ENCODE data around the gene ADCY2.

Gene ADCY2

DNA sequence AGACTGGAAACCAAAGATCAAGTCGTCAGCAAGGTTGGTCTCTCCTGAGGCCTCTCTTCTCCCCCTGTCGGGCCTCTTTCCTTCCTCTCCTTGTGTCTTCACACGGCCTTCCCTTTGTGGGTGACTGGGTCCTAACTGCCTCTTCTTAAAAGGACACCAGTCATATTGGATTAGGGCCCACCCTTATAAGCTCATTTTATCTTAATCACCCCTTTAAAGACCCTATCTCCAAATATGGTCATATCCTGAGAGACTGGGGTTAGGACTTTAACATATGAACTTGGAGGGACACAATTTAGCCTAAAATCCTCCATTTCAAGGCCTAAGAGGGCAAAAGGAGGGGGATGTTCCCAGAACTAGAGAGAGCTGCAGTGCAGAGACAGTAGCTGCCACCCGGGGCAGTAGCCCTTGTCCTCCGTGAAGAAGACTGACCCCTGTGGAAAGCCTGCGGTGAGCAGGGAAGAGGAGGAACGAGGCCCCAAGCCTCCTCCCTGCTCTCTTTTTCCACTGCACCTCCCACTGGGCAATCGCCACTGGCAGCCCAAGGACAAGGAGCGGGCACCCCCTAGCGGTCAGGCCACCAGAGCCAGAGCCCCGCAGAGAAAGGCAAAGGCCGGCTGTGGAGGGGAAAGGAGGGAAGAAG is 420.1 kb downstream of the ADCY2 start:
- TF ChIP-seq, protein P1, sequence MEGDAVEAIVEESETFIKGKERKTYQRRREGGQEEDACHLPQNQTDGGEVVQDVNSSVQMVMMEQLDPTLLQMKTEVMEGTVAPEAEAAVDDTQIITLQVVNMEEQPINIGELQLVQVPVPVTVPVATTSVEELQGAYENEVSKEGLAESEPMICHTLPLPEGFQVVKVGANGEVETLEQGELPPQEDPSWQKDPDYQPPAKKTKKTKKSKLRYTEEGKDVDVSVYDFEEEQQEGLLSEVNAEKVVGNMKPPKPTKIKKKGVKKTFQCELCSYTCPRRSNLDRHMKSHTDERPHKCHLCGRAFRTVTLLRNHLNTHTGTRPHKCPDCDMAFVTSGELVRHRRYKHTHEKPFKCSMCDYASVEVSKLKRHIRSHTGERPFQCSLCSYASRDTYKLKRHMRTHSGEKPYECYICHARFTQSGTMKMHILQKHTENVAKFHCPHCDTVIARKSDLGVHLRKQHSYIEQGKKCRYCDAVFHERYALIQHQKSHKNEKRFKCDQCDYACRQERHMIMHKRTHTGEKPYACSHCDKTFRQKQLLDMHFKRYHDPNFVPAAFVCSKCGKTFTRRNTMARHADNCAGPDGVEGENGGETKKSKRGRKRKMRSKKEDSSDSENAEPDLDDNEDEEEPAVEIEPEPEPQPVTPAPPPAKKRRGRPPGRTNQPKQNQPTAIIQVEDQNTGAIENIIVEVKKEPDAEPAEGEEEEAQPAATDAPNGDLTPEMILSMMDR (IDR thresholded peaks at IDR 0.05), result peak; percentile 80 to 82
- Histone ChIP-seq H3K27me3 (no peaks in the 10 kb centered on the region), H3K4me1 (peaks cover 0 to 7% (median 0%) of the 10 kb centered on the region in 4 donors), H3K36me3 (no peaks in the 10 kb centered on the region), H3K9me3 (no peaks in the 10 kb centered on the region), H3K4me3 (no peak overlapping the region), H3K27ac (no peak overlapping the region)
- intact Hi-C loops (cut with DNase I; ENCODE audit: low total_unique reads), result no loop called here
- peak; percentile 87 to 88 for DNase-seq

- Histone ChIP-seq H3K36me3 (no peaks in the 10 kb centered on the region), H3K4me3 (no peak overlapping the region), H3K27me3 (no peaks in the 10 kb centered on the region), H3K27ac (no peak overlapping the region), H3K4me1 (peaks cover 0 to 7% (median 0%) of the 10 kb centered on the region in 4 donors), H3K9me3 (no peaks in the 10 kb centered on the region)
- no peak for DNase-seq
- intact Hi-C loops (cut with DNase I; ENCODE audit: low total_unique reads), result no loop called here
- TF ChIP-seq, protein P1 (IDR thresholded peaks at IDR 0.05), result no peak
These were observed 420.6 kb downstream of the ADCY2 start for GRCh38 chr5:7816535-7816901.

DNA sequence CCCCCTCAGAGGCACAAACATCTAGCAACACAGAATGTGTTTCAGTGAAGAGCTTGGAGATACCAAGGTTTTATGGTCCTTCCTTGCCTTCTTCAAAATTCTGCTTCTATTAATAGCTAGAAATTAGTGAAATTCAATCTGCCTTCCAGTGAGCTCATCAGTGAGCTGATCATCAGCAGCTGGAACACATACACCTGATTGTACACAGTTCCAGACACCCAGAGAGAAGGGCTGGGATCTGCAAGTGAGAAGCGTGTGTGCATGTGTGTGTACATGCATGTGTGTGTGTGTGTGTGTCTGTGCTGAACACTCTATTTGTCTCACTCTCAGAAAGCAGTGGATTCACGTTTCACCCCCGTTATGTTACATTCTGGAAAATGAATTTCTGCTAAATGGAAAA is 426.5 kb downstream of the ADCY2 start:
- H3K9me3 ChIP-seq, result no peaks in the 10 kb centered on the region
- TF ChIP-seq, protein P1 (IDR thresholded peaks at IDR 0.05), result no peak
- H3K27ac ChIP-seq, result no peak overlapping the region
- intact Hi-C loops (cut with DNase I; ENCODE audit: low total_unique reads), result no loop called here
- H3K27me3 ChIP-seq, result no peaks in the 10 kb centered on the region
- no peak for DNase-seq
- no peak overlapping the region for H3K4me3 ChIP-seq
- no peaks in the 10 kb centered on the region for H3K4me1 ChIP-seq
- no peaks in the 10 kb centered on the region for H3K36me3 ChIP-seq

- intact Hi-C loops (cut with DNase I; ENCODE audit: low total_unique reads), result no loop called here
- DNase-seq, result no peak
These were observed 427.7 kb downstream of the ADCY2 start for GRCh38 chr5:7823594-7823993.

GRCh38 chr5:7824995-7825394 is 429.1 kb downstream of the ADCY2 start:
- intact Hi-C loops (cut with DNase I; ENCODE audit: low total_unique reads), result no loop called here
- no peaks in the 10 kb centered on the region for H3K4me1 ChIP-seq
- H3K9me3 ChIP-seq, result no peaks in the 10 kb centered on the region
- TF ChIP-seq, protein P1 (IDR thresholded peaks at IDR 0.05), result no peak
- H3K4me3 ChIP-seq, result no peak overlapping the region
- no peak for DNase-seq
- no peaks in the 10 kb centered on the region for H3K27me3 ChIP-seq
- no peak overlapping the region for H3K27ac ChIP-seq
- no peaks in the 10 kb centered on the region for H3K36me3 ChIP-seq

More at GRCh38 chr5:7823594-7823993, 427.7 kb downstream of the ADCY2 start:
- Histone ChIP-seq H3K27me3 (no peaks in the 10 kb centered on the region), H3K4me3 (no peak overlapping the region), H3K27ac (no peak overlapping the region), H3K4me1 (no peaks in the 10 kb centered on the region), H3K9me3 (no peaks in the 10 kb centered on the region), H3K36me3 (no peaks in the 10 kb centered on the region)
- TF ChIP-seq, protein P1 (IDR thresholded peaks at IDR 0.05), result no peak

- no peaks in the 10 kb centered on the region for H3K27me3 ChIP-seq
These were observed 429.7 kb downstream of the ADCY2 start for GRCh38 chr5:7825630-7826029.

More at GRCh38 chr5:7825630-7826029, 429.7 kb downstream of the ADCY2 start:
- no peaks in the 10 kb centered on the region for H3K9me3 ChIP-seq
- no peaks in the 10 kb centered on the region for H3K36me3 ChIP-seq
- no peaks in the 10 kb centered on the region for H3K4me1 ChIP-seq
- no peak for DNase-seq
- H3K27ac ChIP-seq, result no peak overlapping the region
- TF ChIP-seq, protein P1 (IDR thresholded peaks at IDR 0.05), result no peak
- intact Hi-C loops (cut with DNase I; ENCODE audit: low total_unique reads), result no loop called here
- no peak overlapping the region for H3K4me3 ChIP-seq
